Testis (tissue), 2 donors: Measurements from ENCODE around the gene TNIP3.

Source experiments
- POLR2A ChIP-seq: fragments of 450-650 bp; IDR thresholded peaks from one replicate; pipeline ENCODE4 v1.6.1; 2017; ENCODE audit warnings: antibody characterized with exemption, mild to moderate bottlenecking, moderate library complexity
- TF ChIP-seq, protein P1 (sequence below), 3 experiments: fragments of 450-650 bp in 2 of 3; fragments of 200-600 bp in 1 of 3; sonication (generic) in 1 of 3; IDR thresholded peaks; one replicate each; pipeline ENCODE4 v1.5.1; 2016 to 2019; ENCODE audit warnings: antibody characterized with exemption in 3 of 3, mild to moderate bottlenecking in 2 of 3, moderate library complexity in 1 of 3

DNA sequence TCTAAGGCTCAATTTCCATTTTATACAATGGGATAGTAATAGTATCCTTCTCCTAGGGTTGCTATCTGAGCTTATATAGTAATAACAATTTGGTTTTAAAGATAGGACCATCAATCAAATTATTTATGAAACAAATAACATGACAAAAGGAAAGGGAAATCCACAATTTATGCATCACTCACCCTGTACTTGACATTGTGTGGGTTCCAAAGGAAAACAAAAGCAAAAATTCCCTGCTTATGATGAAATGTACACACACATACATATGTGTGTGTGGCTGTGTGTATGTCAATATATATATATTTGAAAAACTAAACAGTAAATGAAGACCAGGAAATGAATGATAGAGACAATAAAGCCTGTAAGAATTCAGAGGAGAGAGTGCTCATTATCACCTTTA is 2.9 kb upstream of the TNIP3 start:
- TF ChIP-seq POLR2A = no peak
- TF ChIP-seq, protein P1, sequence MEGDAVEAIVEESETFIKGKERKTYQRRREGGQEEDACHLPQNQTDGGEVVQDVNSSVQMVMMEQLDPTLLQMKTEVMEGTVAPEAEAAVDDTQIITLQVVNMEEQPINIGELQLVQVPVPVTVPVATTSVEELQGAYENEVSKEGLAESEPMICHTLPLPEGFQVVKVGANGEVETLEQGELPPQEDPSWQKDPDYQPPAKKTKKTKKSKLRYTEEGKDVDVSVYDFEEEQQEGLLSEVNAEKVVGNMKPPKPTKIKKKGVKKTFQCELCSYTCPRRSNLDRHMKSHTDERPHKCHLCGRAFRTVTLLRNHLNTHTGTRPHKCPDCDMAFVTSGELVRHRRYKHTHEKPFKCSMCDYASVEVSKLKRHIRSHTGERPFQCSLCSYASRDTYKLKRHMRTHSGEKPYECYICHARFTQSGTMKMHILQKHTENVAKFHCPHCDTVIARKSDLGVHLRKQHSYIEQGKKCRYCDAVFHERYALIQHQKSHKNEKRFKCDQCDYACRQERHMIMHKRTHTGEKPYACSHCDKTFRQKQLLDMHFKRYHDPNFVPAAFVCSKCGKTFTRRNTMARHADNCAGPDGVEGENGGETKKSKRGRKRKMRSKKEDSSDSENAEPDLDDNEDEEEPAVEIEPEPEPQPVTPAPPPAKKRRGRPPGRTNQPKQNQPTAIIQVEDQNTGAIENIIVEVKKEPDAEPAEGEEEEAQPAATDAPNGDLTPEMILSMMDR (IDR thresholded peaks at IDR 0.05) = no peak
